SK-N-SH (cell line): ENCODE measurements around the gene EDIL3. TPM values are rescaled to one million over a fixed set of nuclear protein-coding genes. Genes with fewer than 3 reads are reported as not detected.

ENCODE experiments used
- CTCF ChIA-PET: fragments of 300-600, 350-600 bp; formaldehyde crosslinking; extraction: SDS; loops from one replicate; lab custom pipeline; 2021; lab: Yijun Ruan, JAX
- POLR2A ChIA-PET: fragments of 350-600 bp; sonication (Branson Sonifier 250); formaldehyde crosslinking; extraction: SDS; loops from one replicate; lab custom pipeline; 2020; ENCODE audit warnings: antibody characterized with exemption, inconsistent platforms; lab: Yijun Ruan, JAX
- DNase-seq: peaks from one replicate; pipeline ENCODE4 v3.0.0; 2012
- H2AFZ ChIP-seq: fragments of 200-600 bp; sonication (generic); 2 replicates; pipeline ENCODE4 v1.8.1; 2016; ENCODE audit warnings: antibody characterized with exemption, mild to moderate bottlenecking, low read depth
- H3F3A ChIP-seq: fragments of 200-600 bp; sonication (generic); replicated peaks from 2 replicates; pipeline ENCODE3; 2016; ENCODE audit warnings: antibody characterized with exemption, mild to moderate bottlenecking; ENCODE audit not compliant: insufficient read depth
- H3K27ac ChIP-seq, 2 experiments: fragments of 200-500 bp in 1 of 2; fragments of 200-600 bp in 1 of 2; sonication (Bioruptor generic) in 1 of 2; sonication (generic), shearing (Covaris generic) in 1 of 2; 2 replicates each; pipeline versions ENCODE4 v1.5.1 to v1.6.1; 2014 to 2016; ENCODE audit warnings: low read depth in 2 of 2, inconsistent platforms in 1 of 2, low read length in 1 of 2, mild to moderate bottlenecking in 1 of 2, mixed read lengths in 1 of 2
- H3K27me3 ChIP-seq: fragments of 200-600 bp; sonication (generic), shearing (Covaris generic); 2 replicates; pipeline ENCODE4 v1.6.1; 2016; ENCODE audit warnings: mixed run types; ENCODE audit not compliant: insufficient read depth
- H3K36me3 ChIP-seq, 2 experiments: fragments of 200-500 bp in 1 of 2; fragments of 200-600 bp in 1 of 2; sonication (Bioruptor generic) in 1 of 2; sonication (generic) in 1 of 2; replicated peaks in 1 of 2; 2 replicates each; pipeline versions ENCODE3 to v1.5.1; 2014 to 2016; ENCODE audit warnings: low read length in 1 of 2, mild to moderate bottlenecking in 1 of 2; ENCODE audit not compliant: insufficient read depth in 2 of 2, control insufficient read depth in 1 of 2
- H3K4me1 ChIP-seq, 2 experiments: fragments of 200-500 bp in 1 of 2; fragments of 200-600 bp in 1 of 2; sonication (Bioruptor generic) in 1 of 2; sonication (generic), shearing (Covaris generic) in 1 of 2; 2 replicates each; pipeline versions ENCODE4 v1.5.1 to v1.6.1; 2014 to 2016; ENCODE audit warnings: low read depth in 1 of 2, low read length in 1 of 2, mixed run types in 1 of 2; ENCODE audit not compliant: insufficient read depth in 2 of 2, control insufficient read depth in 1 of 2
- H3K4me2 ChIP-seq: fragments of 200-600 bp; sonication (generic), shearing (Covaris generic); 2 replicates; pipeline ENCODE4 v1.6.1; 2017; ENCODE audit warnings: mixed run types
- H3K4me3 ChIP-seq, 2 experiments: fragments of 200-500 bp in 1 of 2; fragments of 200-600 bp in 1 of 2; sonication (Bioruptor generic) in 1 of 2; sonication (generic), shearing (Covaris generic) in 1 of 2; 2 replicates each; pipeline versions ENCODE4 v1.5.1 to v1.8.1; 2014 to 2016; ENCODE audit warnings: low read depth in 2 of 2, inconsistent platforms in 1 of 2, low read length in 1 of 2, mild to moderate bottlenecking in 1 of 2, mixed read lengths in 1 of 2, moderate library complexity in 1 of 2
- H3K79me2 ChIP-seq: fragments of 200-600 bp; sonication (generic); 2 replicates; pipeline ENCODE4 v1.8.1; 2017; ENCODE audit warnings: mild to moderate bottlenecking; ENCODE audit not compliant: insufficient read depth
- H3K9ac ChIP-seq: fragments of 200-600 bp; sonication (generic); 2 replicates; pipeline ENCODE4 v1.6.1; 2017; ENCODE audit warnings: mixed run types
- H3K9me2 ChIP-seq: fragments of 200-600 bp; sonication (generic); 2 replicates; pipeline ENCODE4 v1.6.1; 2017; ENCODE audit warnings: mixed run types
- H3K9me3 ChIP-seq: fragments of 200-600 bp; sonication (generic); 2 replicates; pipeline ENCODE4 v1.6.1; 2017; ENCODE audit warnings: mixed run types, mild to moderate bottlenecking, moderate library complexity
- H4K20me1 ChIP-seq: fragments of 200-600 bp; sonication (generic); 2 replicates; pipeline ENCODE4 v1.6.1; 2017; ENCODE audit warnings: mild to moderate bottlenecking, mixed run types; ENCODE audit not compliant: insufficient read depth
- CHD2 ChIP-seq: fragments of 150-350 bp; IDR thresholded peaks from 2 replicates; pipeline ENCODE4 v1.6.1; 2018; ENCODE audit warnings: low read length; ENCODE audit not compliant: partially characterized antibody
- EP300 ChIP-seq, 2 experiments: IDR thresholded peaks; 2 replicates each; pipeline versions ENCODE4 v1.4.0 to v1.6.1; 2012; ENCODE audit warnings: borderline replicate concordance in 1 of 2, low read depth in 1 of 2, low read length in 1 of 2
- FOSL2 ChIP-seq: IDR thresholded peaks from 2 replicates; pipeline ENCODE4 v1.4.0; 2012; ENCODE audit warnings: low read depth, mild to moderate bottlenecking, moderate library complexity, borderline replicate concordance
- JUND ChIP-seq: IDR thresholded peaks from 2 replicates; pipeline ENCODE4 v1.4.0; 2012
- MEF2A ChIP-seq: IDR thresholded peaks from 2 replicates; pipeline ENCODE4 v1.4.0; 2012; ENCODE audit warnings: low read depth, borderline replicate concordance
- NRF1 ChIP-seq: IDR thresholded peaks from 2 replicates; pipeline ENCODE4 v1.6.1; 2012; ENCODE audit warnings: low read depth, mild to moderate bottlenecking, low read length
- RAD21 ChIP-seq: IDR thresholded peaks from 2 replicates; pipeline ENCODE4 v1.6.1; 2012; ENCODE audit warnings: mild to moderate bottlenecking, low read length
- SIN3A ChIP-seq: IDR thresholded peaks from 2 replicates; pipeline ENCODE4 v1.6.1; 2012; ENCODE audit warnings: low read depth, mild to moderate bottlenecking, low read length, moderate library complexity, borderline replicate concordance
- TAF1 ChIP-seq: IDR thresholded peaks from 2 replicates; pipeline ENCODE4 v1.6.1; 2012; ENCODE audit warnings: low read depth, mild to moderate bottlenecking, low read length, moderate library complexity, borderline replicate concordance
- YY1 ChIP-seq: IDR thresholded peaks from 2 replicates; pipeline ENCODE4 v1.4.0; 2012; ENCODE audit warnings: low read depth, mild to moderate bottlenecking
- WGBS: methylation state at CpG from one replicate; pipeline ENCODE4 v1.1.6; 2017; ENCODE audit warnings: low lambda C conversion rate; 5-methylcytosine and 5-hydroxymethylcytosine counted together
- polyA plus RNA-seq, 3 experiments: library from polyadenylated mRNA; depleted of rRNA; stranded (reverse); fragments of >200 nt; gene quantifications; 2 replicates each; pipeline ENCODE4 v1.2.3, GENCODE V29; 2012
- TF ChIP-seq, protein P1 (sequence below): fragments of 150-350 bp; IDR thresholded peaks from 2 replicates; pipeline ENCODE4 v1.6.1; 2017; ENCODE audit warnings: antibody characterized with exemption, low read length, low read depth, borderline replicate concordance
- TF ChIP-seq, protein P2 (sequence below): IDR thresholded peaks from 2 replicates; pipeline ENCODE4 v1.4.0; 2012; ENCODE audit warnings: low read depth
- TF ChIP-seq, protein P3 (sequence below): IDR thresholded peaks from 2 replicates; pipeline ENCODE4 v1.4.0; 2012; ENCODE audit warnings: low read depth, borderline replicate concordance
- TF ChIP-seq, protein P4 (sequence below): IDR thresholded peaks from 2 replicates; pipeline ENCODE4; 2012

EDIL3 gene
- polyA plus RNA-seq, 1 of the 3 experiments (the other 2 are of a cell fraction), result 51.5 TPM

DNA sequence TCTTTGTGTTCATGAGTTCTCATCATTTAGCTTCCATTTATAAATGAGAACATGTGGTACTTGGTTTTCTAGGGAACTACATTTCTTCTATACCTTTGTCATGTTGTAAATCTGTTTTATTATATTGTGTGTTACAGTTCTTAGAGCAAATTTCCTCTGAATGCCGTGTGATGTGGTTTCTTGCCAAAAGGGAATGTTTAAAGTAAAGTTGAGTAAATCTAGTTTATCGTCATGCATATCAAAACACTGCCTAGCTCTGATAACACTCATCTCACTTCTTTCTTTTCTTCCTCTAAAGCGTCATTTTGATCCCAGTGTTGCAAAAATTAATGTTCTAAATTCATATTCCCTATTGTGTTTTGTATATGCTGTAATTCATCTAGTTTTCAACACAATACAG is 368.6 kb downstream of the EDIL3 start (continued):
- TF ChIP-seq FOSL2, result no peak
- TF ChIP-seq, all 33 proteins: peak for 0

DNA sequence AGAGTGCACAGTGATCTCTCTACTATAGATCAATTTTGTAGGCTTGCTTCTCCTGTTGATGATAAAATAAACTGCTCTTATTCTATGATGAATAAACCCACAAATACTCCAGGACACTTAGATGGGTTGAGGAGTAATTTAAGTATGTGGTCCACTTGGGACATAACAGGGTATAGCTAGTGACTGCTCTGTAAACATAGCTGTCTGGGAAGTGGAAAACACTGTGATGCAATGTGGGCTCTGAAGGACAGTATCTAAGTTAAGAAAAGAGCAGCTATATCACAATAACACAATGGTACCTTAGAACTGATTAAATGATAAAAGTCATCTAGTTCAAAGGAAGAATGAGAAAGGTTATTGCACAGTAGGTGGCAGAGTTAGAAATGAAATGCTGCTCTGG is 369.7 kb downstream of the EDIL3 start:
- Histone ChIP-seq H4K20me1 (no peaks in the 10 kb centered on the region), H3K79me2 (no peaks in the 10 kb centered on the region; the same call in 1 of the 2 replicates), H3K9ac (no peak overlapping the region), H3K4me3 (no peak overlapping the region), H3K27me3 (no peaks in the 10 kb centered on the region), H3K9me2 (no peaks in the 10 kb centered on the region), H3K9me3 (no peaks in the 10 kb centered on the region), H3K4me1 (peaks cover 0 to 5% of the 10 kb centered on the region in 2 experiments; a peak in 2 of 4 replicates), H3K4me2 (no peak overlapping the region), H3K27ac (no peak overlapping the region), H3F3A (no peaks in the 10 kb centered on the region), H2AFZ (no peak overlapping the region), H3K36me3 (peaks cover 0 to 4% of the 10 kb centered on the region in 2 experiments)
- no peak for TF ChIP-seq CHD2
- DNase-seq, result no peak
- CTCF ChIA-PET, result interaction anchor here (1.0 kb wide), 1 partner anchor 8 kb away, joined by 5 read pairs; no protein-coding TSS in a partner anchor
- POLR2A ChIA-PET, result no interaction called here

DNA sequence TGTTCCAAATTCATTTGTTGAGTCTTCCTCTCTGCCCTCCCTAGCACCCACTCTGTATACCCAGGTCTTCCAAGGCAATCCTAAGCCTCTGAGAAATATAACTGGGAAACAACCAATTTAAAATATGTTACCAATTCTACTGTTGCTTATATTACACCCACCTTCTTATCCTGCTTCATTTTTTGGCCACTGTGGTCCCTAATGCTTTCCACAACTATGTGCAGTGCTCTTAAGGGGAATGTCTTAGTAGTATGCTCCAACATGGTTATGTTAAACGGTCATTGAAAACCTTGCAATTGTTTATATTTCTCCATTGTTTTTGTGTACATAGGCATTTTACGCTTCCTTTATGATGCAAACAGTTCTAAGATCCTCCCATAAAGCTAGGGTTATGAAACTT is 390.9 kb downstream of the EDIL3 start:
- H3K4me1 ChIP-seq, result peaks cover 0 to 3% of the 10 kb centered on the region in 2 experiments; a peak in 1 of 4 replicates
- H3K27me3 ChIP-seq, result no peaks in the 10 kb centered on the region
- no peak overlapping the region for H3K27ac ChIP-seq
- H3K4me2 ChIP-seq, result no peak overlapping the region
- no peak overlapping the region for H3K9ac ChIP-seq
- no peak overlapping the region for H3K4me3 ChIP-seq
- no peaks in the 10 kb centered on the region for H3K79me2 ChIP-seq
- TF ChIP-seq RAD21 (no peak), YY1 (no peak), EP300 (IDR thresholded peaks at IDR 0.05; ENCODE audit: borderline replicate concordance in 1 of 2, low read depth in 1 of 2, low read length in 1 of 2) (no peak), MEF2A (no peak), TAF1 (no peak), NRF1 (no peak), JUND (no peak), SIN3A (no peak)
- TF ChIP-seq, protein P1, sequence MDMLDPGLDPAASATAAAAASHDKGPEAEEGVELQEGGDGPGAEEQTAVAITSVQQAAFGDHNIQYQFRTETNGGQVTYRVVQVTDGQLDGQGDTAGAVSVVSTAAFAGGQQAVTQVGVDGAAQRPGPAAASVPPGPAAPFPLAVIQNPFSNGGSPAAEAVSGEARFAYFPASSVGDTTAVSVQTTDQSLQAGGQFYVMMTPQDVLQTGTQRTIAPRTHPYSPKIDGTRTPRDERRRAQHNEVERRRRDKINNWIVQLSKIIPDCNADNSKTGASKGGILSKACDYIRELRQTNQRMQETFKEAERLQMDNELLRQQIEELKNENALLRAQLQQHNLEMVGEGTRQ, result no peak
- TF ChIP-seq, protein P2, sequence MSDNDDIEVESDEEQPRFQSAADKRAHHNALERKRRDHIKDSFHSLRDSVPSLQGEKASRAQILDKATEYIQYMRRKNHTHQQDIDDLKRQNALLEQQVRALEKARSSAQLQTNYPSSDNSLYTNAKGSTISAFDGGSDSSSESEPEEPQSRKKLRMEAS, result no peak
- TF ChIP-seq, protein P3, sequence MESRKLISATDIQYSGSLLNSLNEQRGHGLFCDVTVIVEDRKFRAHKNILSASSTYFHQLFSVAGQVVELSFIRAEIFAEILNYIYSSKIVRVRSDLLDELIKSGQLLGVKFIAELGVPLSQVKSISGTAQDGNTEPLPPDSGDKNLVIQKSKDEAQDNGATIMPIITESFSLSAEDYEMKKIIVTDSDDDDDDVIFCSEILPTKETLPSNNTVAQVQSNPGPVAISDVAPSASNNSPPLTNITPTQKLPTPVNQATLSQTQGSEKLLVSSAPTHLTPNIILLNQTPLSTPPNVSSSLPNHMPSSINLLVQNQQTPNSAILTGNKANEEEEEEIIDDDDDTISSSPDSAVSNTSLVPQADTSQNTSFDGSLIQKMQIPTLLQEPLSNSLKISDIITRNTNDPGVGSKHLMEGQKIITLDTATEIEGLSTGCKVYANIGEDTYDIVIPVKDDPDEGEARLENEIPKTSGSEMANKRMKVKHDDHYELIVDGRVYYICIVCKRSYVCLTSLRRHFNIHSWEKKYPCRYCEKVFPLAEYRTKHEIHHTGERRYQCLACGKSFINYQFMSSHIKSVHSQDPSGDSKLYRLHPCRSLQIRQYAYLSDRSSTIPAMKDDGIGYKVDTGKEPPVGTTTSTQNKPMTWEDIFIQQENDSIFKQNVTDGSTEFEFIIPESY, result no peak
- TF ChIP-seq, protein P4, sequence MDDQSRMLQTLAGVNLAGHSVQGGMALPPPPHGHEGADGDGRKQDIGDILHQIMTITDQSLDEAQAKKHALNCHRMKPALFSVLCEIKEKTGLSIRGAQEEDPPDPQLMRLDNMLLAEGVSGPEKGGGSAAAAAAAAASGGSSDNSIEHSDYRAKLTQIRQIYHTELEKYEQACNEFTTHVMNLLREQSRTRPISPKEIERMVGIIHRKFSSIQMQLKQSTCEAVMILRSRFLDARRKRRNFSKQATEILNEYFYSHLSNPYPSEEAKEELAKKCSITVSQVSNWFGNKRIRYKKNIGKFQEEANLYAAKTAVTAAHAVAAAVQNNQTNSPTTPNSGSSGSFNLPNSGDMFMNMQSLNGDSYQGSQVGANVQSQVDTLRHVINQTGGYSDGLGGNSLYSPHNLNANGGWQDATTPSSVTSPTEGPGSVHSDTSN, result no peak
- 84% methylated on average over 2 of the region's 2 CpGs for WGBS
- no peak for DNase-seq
- H3F3A ChIP-seq, result no peaks in the 10 kb centered on the region
- CTCF ChIA-PET, result no interaction called here
- POLR2A ChIA-PET, result no interaction called here
- H3K9me2 ChIP-seq, result no peaks in the 10 kb centered on the region
- no peaks in the 10 kb centered on the region for H4K20me1 ChIP-seq
- H2AFZ ChIP-seq, result no peak overlapping the region
- H3K36me3 ChIP-seq, result peaks cover 0 to 9% of the 10 kb centered on the region in 2 experiments
- H3K9me3 ChIP-seq, result no peaks in the 10 kb centered on the region
